Tibial nerve (tissue), 3 donors: ENCODE data around the gene ZG16B.

Experiments used
- POLR2A ChIP-seq, 2 donors: fragments of 450-650 bp; IDR thresholded peaks; one replicate each; pipeline ENCODE4 v1.6.1; 2017; ENCODE audit warnings: antibody characterized with exemption in 2 of 2, mild to moderate bottlenecking in 2 of 2, moderate library complexity in 2 of 2
- TF ChIP-seq, protein P1 (sequence below), 5 experiments: fragments of 200-600 bp in 3 of 5; fragments of 450-650 bp in 2 of 5; sonication (generic) in 3 of 5; IDR thresholded peaks; one replicate each; pipeline ENCODE4 v1.5.1; 2016 to 2019; ENCODE audit warnings: antibody characterized with exemption in 5 of 5, mild to moderate bottlenecking in 3 of 5, moderate library complexity in 2 of 5

GRCh38 chr16:2841606-2842339, 11.7 kb downstream of the ZG16B start:
- TF ChIP-seq, protein P1, sequence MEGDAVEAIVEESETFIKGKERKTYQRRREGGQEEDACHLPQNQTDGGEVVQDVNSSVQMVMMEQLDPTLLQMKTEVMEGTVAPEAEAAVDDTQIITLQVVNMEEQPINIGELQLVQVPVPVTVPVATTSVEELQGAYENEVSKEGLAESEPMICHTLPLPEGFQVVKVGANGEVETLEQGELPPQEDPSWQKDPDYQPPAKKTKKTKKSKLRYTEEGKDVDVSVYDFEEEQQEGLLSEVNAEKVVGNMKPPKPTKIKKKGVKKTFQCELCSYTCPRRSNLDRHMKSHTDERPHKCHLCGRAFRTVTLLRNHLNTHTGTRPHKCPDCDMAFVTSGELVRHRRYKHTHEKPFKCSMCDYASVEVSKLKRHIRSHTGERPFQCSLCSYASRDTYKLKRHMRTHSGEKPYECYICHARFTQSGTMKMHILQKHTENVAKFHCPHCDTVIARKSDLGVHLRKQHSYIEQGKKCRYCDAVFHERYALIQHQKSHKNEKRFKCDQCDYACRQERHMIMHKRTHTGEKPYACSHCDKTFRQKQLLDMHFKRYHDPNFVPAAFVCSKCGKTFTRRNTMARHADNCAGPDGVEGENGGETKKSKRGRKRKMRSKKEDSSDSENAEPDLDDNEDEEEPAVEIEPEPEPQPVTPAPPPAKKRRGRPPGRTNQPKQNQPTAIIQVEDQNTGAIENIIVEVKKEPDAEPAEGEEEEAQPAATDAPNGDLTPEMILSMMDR (IDR thresholded peaks at IDR 0.05), result no peak
- no peak for TF ChIP-seq POLR2A (IDR thresholded peaks at IDR 0.05)
